HG03159 (cell line): Measurements from ENCODE around the gene SLC22A2.

Source experiments
- ATAC-seq: cut with Tn5 transposase; IDR thresholded peaks from one replicate; pipeline ENCODE4 v1.9.1; 2021; ENCODE audit warnings: mild to moderate bottlenecking, moderate library complexity; ENCODE audit not compliant: unreplicated experiment

Gene SLC22A2

DNA sequence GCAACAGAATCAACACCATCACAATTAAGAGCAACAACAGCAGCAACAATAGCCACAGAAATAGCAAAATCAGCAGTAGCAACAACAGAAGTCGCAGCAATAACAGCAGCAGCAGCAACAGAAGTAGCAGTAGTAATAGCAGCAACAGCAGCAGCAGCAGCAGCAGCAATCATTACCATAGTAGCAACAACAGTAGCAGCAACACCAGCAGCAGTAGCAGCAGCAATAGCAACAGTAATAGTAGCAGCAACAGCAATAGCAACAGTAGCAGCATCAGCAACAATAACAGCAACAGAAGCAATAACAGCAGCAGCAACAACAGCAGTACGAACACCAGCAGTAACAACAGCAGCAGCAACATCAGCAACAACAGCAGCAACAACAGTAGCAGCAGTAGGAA, 39.8 kb downstream of the SLC22A2 start:
- no peak for ATAC-seq

DNA sequence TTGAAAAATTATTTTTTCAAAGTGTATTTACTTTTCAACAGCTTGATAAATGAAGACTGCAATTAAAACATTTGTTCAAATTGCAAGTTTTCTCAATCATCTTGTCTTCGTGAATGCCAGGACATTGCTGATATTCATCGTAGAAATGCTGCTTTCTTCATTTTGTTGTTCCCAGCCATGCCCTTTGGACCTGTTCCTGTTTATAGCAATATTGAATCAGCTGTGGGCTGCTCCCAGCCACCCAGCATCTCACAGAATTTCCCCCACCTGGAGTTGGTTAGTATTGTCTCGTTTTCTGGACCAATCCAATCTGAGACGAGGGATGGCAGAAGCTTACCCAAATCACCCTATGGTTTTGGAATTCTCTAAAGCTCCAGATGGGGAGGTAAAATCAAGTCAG, 40.8 kb downstream of the SLC22A2 start:
- no peak for ATAC-seq

DNA sequence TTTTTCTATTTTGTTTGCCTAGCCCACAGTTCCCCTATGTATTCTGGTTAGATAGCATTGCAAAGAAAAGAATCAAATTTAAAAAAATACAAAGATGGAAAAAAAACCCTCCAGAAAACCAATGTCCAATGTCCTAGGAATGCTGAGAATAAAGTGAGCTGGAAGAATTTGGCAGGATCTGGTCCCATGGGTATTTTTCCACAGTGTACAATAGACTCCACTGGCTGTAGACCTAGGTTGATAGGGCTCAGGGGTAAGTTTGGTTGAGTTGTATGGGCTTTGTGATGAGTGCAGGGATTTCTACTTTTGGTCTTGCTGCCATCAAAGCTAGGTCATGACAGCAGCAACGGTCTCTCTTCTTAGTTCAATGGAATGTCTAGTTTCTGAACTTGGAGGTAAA, 41.5 kb downstream of the SLC22A2 start:
- no peak for ATAC-seq

DNA sequence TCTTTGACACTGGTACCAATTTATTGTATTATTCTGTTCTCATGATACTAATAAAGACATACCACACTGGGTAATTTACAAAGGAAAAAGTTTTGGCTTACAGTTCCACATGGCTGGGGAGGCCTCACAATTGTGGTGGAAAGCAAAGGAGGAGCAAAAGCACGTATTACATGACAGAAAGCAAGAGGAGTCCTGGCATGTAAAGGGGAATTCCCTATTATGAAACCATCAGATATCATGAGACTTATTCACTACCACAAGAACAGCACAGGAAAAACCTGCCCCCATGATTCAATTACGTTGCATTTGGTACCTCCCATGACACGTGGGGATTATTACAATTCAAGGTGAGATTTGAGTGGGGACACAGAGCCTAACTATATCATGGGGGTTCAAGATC, 43.4 kb downstream of the SLC22A2 start:
- no peak for ATAC-seq

DNA sequence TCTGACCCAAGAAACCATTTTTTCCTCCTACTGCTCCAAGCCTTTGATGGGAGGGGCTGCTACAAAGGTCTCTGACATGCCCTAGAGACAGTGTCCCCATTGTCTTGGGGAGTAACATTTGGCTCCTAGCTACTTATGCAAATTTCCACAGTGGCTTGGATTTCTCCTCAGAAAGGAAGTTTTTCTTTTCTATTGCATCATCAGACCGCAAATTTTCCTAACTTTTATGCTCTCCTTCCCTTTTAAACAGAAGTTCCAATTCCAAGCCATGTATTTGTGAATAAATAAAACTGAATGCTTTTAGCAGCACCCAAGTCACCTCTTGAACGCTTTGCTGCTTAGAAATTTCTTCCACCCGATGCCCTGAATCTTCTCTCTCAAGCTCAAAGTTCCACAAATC, 51.0 kb downstream of the SLC22A2 start:
- ATAC-seq, result no peak

DNA sequence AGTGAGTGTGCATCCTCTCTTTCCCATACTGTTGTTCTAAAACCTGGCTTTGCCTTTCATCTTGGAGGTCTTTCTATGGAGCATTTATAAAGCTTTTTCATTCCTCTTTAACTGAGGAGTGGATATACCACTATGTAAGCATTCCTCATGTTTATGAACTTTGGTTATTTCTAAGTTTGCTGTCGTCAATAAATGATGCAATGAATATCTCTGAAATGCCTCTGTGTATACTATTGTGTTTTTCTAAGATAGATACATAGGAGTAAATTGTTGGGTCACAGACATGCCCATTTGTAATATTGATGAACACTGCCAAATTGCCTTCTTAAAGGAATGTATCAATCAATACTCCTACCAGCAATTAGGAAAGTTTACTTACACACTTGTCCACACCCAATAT, 53.9 kb downstream of the SLC22A2 start:
- ATAC-seq, result no peak

DNA sequence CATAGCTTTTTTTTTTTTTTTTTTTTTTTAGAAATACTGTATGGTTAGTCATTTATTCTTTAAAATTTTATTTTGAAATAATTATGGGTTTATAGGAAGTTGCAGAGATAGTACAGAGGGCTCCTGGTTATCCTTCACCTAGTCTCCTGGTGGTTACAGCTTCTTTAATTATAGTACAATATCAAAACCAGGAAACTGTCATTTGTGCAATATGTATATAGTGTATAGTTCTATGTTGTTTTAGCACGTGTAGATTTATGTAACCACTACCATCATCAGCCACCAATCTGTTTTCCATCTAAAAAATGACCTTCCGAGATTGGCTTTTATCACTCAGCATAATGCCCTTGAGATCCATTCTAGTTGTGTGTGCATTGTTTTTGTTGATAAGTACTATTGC, 54.7 kb downstream of the SLC22A2 start:
- no peak for ATAC-seq

DNA sequence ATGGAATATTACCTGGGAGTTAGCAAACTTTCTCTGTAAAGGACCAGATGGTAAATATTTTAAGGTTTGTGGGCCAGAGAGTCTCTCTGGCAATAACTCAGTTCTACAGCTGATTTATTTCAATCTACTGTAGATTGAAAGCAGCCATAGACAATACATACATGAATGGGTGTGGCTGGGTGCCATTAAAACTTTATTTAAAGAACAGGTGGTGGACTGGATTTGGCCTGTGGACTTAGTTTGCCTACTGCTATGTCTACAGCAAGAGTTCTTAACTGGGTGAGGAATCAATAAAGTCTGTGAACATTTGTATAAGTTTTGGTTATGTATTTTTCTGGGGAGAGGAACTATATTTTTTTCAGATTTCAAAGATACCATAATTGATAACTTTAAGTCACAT, 55.1 kb downstream of the SLC22A2 start:
- no peak for ATAC-seq

DNA sequence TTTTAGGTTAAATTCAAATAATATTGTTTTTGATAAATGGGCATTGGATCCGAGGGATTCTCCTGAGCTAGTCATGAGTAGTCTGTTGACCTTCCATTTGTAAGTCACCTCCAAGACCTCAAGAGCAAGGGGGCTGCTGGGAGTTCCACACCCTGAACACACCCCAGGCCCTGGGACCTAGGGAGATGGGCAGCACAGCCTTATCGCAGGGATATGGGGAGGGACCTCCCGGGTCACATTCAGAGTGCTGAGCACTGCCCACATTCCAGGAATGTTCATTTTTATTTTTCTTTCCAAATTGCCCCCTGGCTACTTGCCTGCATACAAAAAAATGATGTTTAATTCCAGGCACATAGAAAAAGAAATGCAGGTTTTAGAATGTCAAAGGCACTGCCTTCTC, 55.5 kb downstream of the SLC22A2 start:
- no peak for ATAC-seq

DNA sequence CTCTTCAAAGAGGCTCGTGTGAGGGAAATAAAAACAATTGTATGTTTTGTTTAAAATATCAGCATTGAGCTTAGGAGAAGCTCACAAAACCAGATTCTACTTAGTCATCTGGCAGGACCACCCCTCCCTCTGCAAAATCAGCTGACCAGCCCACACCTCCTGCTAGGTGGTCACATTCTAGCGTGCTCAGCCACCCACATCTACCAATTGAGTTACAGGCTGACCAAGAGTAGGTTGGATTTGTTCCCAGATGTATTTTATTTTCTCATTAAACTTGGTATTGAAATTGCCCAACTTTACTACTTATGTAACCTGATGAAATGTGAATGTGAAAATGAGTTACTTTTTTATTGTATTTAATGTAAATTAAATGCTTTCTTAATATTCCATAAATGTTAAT, 56.2 kb downstream of the SLC22A2 start:
- ATAC-seq, result no peak

DNA sequence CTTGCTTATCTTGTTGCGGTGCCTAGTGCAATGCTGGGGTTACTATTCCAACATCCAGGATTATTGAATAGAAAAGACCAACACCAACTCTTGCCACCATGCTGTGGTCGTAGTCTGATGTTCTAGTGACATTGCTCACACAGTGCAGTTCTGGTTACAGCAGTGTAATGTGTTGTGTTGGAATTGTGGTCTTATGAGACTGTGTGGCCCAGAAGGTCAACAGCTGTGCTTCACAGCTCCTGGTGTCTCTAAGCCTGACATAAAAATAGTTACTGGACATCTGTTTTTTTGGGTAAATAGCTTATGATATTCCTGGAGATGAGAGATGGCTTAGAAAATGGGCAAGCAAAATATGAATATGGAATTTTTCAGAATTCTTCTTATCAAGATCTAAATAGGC, 57.6 kb downstream of the SLC22A2 start:
- ATAC-seq, result no peak

DNA sequence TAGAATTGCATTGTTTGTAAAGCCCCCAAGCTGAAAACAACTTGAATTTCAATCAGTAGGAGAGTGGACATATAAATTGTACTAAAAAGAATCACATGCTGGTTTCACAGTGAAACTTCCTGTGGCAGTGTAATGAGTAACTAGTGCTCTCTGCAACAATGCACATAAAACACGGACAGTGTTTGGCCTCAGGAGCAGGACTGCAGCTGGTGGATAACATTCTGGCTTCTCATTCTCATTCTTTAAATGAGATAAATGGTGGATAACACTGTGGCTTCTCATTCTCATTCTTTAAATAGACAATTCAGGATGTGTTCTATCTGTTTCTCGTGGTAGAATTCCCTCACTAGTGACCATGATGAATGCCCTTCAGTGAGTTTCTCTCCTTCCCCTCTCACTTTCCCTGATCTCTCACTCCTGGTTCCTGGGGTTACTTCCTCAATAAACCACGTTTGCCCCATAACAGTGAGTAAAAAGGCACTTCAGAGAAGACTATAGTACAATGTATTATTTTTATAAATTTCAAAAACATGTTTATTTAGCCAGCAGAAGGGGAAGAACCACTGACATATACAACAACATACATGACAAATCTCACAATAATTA, 59.9 kb downstream of the SLC22A2 start:
- peak; percentile 96 for ATAC-seq

DNA sequence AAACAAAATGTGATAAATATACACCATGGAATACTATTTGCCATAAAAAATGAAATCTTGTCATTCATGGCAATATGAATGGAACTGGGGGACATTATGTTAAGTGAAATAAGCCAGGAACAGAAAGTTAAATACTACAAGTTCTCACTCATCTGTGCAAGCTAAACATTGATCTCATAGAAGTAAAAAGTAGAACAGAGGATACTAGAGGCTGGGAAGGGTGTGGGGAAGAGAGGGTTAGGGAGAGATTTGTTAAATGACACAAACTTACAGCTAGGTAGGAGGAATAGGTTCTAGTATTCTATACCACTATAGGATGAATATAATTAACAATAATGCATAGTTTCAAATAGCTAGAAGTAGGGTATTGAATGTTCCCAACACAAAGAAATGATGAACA, 61.0 kb downstream of the SLC22A2 start:
- no peak for ATAC-seq

DNA sequence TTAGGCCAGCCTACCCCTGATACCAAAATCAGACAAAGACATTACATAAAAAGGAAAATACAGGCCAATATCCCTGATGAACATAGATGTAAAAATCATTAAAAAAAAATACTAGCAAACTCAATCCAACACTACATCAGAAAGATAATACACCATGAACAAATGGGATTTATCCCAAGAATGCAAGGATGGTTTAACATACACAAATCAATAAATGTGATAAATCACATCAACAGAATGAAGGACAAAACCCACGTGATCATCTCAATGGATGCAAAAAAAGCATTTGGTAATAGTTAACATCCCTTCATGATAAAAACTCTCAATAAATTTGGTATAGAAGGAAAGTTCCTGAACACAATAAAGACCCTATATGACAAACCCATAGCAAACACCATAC, 63.8 kb downstream of the SLC22A2 start:
- no peak for ATAC-seq

DNA sequence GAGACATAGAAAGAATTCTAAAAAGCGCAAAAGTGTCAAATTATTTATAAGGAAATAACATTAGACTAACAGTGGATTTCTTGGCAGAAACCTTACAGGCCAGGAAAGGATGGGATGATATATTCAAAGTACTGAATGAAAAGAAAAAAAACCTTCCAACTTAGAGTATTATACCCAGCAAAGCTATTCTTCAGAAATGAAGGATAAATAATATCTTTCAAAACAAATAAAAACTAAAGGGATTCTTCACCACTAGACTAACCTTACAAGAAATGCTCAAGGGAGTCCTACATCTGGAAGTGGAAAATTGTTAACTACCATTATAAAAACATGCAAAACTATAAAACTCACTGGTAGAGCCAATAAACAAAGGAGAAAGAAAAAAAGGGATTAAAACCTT, 65.8 kb downstream of the SLC22A2 start:
- no peak for ATAC-seq

DNA sequence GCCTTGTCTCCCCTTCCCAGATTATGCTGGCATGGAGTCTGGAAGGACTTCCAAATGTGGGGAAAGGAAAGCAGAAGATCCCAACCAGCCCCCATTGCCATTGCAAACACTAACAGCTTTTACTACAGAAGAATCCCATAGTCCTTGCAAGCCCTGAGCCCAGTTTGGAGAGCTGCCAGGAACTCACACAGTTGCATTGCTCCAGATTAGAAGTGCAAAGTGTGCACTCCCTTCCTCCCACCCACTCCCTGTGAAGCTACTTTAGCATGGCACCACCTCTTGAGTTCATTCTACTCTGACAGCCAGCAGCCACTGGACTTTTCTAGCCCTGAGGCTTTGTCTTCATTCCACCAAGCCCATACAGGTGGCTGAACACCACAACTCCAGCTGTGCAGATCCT, 67.6 kb downstream of the SLC22A2 start:
- ATAC-seq, result no peak

DNA sequence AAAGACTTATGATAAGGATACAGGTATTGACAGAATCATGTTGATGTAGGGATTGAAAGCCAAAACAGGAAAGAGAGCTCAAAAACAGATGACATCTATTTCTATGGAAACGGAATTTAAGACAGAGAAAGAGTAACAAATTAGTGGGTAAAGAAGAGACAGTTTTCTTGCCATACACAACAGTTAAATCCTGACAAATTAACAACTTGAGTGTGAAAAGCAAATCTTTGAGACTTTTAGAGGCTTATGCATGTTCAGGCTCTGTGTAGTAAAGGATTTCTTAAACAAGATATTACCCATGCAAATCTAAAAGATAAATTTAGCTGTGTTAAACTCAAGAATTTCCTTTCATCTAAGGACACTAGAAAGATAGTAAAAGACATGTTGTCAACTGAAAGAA, 68.5 kb downstream of the SLC22A2 start:
- ATAC-seq, result no peak

DNA sequence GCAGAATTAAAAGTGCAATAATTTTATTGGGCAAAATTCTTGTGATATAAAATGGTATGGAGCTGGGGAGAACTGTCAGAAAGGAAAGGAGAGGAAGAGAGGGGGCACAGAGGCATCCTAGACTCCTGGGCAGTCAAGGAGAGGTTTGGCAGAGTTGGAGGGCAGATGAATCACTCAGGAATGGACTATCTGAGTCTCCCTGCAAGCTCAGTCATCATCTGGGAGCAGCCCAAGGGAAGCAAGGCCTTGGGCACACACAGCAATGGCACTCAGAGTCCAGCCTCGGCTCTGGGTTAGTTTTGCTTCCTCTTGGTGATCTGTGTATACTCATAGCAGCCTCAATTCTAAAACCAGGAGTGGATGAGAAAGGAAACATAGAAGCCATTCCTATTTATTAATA, 69.8 kb downstream of the SLC22A2 start:
- ATAC-seq, result no peak

DNA sequence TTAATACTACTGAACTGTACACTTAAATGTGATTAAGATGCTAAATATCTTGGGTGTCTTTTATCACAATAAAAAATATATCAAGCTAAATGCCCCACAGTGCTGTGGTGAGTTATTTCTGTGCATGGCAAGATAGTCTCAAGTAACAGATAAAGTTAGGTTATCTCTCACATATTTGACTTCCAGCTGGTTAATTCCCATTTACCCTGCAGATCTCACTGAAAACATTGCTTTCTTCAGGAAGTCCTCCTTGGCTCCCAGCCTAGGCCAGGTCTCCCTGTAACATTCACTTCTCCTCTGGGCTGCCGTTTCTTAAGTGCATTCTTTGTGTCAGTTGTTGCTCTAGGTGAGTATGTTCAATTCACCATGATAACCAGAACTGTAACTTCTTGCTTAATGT, 77.9 kb downstream of the SLC22A2 start:
- ATAC-seq, result no peak

DNA sequence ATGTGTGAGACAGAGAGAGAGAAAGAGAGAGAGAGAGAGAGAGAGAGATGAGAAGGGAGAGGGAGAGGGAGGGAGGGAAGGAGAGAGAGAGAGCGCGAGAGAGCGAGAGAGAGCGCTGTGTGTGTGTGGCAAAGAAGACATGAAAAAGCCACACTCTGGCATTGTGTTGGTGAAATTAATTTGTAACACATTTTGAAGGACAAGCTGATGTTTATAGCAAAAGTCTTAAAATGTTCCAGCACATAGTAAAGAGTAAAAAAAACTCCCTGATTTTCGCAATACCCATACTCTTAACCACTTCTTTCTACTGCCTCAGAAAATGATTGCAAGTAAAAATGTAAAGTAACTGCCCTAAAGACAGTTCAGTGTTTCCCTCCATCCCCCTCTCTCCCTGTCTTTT, 80.3 kb downstream of the SLC22A2 start:
- no peak for ATAC-seq

DNA sequence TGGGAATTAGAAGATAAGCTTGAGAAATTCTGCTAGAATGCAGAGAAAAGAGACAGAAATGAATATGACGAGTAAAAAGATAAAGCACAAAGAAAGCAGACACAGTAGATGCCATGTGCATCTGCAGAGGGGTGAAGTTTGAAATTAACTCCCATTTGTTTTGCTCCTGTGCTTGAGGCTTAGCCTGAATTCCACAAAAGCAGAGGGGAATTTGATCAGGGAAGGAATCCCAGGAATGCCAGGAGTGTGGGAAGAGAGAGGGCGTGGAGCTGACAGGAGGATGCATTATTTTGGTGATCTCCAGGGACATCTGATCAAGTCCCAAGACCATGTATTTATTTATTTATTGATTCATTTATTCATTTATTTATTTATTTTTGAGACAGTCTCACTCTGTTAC, 81.4 kb downstream of the SLC22A2 start:
- no peak for ATAC-seq

DNA sequence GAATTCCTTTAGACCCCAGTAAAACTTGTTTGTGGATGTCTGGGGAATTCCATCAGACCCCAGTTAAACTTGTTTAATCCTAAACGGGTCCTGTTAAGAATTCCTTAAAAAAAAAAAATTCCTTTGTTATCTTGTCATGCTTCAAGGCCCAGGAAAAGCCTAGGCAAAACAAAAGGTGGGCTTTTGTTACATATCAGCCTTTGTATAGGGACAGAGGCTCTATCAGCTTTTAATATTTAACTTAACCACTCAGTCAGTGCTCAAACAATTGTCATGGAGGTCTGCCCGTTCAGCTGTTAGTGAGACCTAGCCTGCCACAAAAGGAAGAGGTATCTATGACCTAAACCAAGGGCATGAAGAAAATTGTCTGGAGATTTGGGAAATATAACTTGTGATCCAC, 83.9 kb downstream of the SLC22A2 start:
- ATAC-seq, result no peak

DNA sequence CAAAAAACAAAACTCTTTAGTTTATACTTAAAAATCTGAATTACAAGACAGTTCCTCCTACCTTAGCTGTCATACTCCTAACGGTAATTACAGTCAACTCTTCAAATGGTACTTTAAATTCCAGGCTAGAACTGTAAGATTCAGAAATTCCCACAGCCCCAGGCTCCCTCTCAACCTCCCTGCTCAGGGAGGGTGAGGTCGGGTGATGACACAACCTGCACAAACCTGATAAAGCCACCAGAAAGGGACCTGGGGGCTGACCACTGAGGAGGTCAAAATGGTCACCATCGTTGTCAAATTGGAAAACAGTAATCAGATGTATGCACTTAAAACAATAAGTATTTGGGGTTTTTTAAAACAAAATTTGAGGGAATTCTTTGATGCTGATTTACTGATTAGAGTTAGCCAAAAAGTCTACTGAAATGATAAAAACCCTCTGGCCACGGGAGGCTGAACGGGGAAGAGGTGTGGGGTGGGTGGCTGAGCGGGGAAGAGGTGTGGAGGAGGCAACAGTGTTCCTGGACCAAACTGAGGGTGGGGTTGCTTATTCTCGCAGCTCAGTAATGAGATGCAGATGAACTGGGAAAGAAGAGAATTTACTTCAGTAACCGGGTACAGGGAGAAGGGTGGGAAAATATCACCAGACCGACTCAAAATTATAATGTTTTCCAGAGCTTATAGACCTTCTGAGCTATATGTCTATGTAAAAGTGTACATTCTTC, 84.7 kb downstream of the SLC22A2 start:
- no peak for ATAC-seq
